ENCODE measurements around the gene PTGS2. TPM values are rescaled to one million over a fixed set of nuclear protein-coding genes. Genes with fewer than 3 reads are reported as not detected.
A peak's percentile ranks its signal among the peaks of the same experiment; 100 is the strongest.

Gene PTGS2
- total RNA-seq, 2 experiments from 2014 or later: not detected

DNA sequence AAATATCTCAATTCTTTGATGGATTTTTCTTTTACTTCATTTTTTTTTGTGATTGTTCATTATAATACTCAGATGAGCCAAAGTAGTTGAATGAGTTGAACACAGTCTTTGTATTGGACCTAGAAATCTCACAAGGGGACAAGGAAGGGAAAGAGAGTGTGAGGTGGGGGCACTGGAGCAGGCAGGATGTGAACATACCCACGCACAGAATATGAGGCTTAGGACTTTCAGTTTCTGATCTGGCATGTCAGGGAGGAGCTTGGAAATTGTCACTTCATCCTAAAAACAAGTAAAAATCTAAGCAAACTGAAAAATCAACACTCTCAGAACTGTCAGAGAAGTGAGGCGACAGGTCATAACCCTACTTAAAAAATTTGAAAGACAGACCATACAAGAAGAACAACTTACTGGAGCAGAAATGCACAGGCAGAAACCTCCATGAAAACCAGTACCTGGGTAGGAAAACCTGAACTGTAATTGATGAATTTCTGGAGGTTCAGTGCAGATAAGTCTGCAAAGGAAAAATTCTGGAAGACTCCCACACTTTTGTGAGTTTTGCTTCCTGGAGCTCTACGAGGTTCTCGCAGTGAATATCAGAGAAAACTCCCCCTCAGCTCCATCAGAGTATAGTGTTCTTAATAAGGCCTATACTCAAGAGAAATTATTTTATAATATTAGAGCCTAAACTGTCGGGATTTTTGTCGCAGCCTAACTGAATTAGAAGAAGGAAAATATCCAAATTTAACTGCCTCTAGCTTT is 3.6 kb upstream of the PTGS2 start:
- TF ChIP-seq EZH2phosphoT487 (IDR thresholded peaks at IDR 0.05; ENCODE audit: borderline replicate concordance, low read depth, low read length): no peak
- TF ChIP-seq, protein P1, sequence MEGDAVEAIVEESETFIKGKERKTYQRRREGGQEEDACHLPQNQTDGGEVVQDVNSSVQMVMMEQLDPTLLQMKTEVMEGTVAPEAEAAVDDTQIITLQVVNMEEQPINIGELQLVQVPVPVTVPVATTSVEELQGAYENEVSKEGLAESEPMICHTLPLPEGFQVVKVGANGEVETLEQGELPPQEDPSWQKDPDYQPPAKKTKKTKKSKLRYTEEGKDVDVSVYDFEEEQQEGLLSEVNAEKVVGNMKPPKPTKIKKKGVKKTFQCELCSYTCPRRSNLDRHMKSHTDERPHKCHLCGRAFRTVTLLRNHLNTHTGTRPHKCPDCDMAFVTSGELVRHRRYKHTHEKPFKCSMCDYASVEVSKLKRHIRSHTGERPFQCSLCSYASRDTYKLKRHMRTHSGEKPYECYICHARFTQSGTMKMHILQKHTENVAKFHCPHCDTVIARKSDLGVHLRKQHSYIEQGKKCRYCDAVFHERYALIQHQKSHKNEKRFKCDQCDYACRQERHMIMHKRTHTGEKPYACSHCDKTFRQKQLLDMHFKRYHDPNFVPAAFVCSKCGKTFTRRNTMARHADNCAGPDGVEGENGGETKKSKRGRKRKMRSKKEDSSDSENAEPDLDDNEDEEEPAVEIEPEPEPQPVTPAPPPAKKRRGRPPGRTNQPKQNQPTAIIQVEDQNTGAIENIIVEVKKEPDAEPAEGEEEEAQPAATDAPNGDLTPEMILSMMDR (conservative IDR thresholded peaks at IDR 0.05; ENCODE audit: low read length): no peak
- POLR2A ChIA-PET: interaction anchor here (1.4 kb wide), 1 partner anchor 9 kb away, joined by 4 read pairs; no protein-coding TSS in a partner anchor
- H3K4me1 ChIP-seq (ENCODE audit: insufficient read depth, low read length, poor library complexity, severe bottlenecking): no peaks in the 10 kb centered on the region
- CTCF ChIA-PET (ENCODE audit: unreplicated experiment): no interaction called here
- H3K9me3 ChIP-seq (ENCODE audit: low read length): no peaks in the 10 kb centered on the region
- H3K79me2 ChIP-seq (ENCODE audit: insufficient read depth, low read depth, low read length): no peaks in the 10 kb centered on the region
- no TSS peak for BruUV-seq (replicated peaks)
- no peak overlapping the region for H3K27ac ChIP-seq (ENCODE audit: low read depth, low read length, poor library complexity, severe bottlenecking)
- intact Hi-C loops (cut with micrococcal nuclease; ENCODE audit: unreplicated experiment): no loop called here
- no peak overlapping the region for H3K4me2 ChIP-seq (ENCODE audit: low read length)
- H3K9me2 ChIP-seq (ENCODE audit: insufficient read depth, low read length): no peaks in the 10 kb centered on the region
- no peak overlapping the region for H3K4me3 ChIP-seq (ENCODE audit: low read depth, low read length, poor library complexity, severe bottlenecking)
- H3K36me3 ChIP-seq (ENCODE audit: insufficient read depth, low read length): no peaks in the 10 kb centered on the region
- H4K20me1 ChIP-seq (ENCODE audit: insufficient read depth, low read length): no peaks in the 10 kb centered on the region
- no peak overlapping the region for H2AFZ ChIP-seq (ENCODE audit: low read length)
- no peak for DNase-seq (ENCODE audit: low spot score)

DNA sequence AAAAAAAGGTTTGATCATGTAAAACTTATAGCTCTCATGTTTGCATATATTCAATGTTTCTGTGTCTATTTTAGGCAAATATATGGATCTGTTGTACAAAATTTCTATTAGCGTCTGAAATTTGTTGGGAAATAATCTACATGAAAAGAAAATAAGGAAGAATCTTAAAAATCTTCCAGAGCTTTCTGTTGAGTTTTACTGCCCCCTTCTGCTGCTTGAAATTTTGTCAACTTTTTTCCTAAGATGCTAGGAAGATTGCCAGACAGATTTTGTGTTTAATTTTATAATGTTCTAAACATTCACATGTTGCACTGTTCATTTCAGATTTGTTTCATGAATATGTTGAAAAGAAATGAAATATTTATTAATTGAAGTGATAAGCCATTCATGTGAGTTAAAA is 2.5 kb upstream of the PTGS2 start:
- intact Hi-C loops (cut with micrococcal nuclease; ENCODE audit: unreplicated experiment): no loop called here
- Histone ChIP-seq H3K79me2 (ENCODE audit: insufficient read depth, low read depth, low read length) (no peaks in the 10 kb centered on the region), H3K27ac (ENCODE audit: low read depth, low read length, poor library complexity, severe bottlenecking) (no peak overlapping the region), H3K4me2 (ENCODE audit: low read length) (no peak overlapping the region), H3K9me2 (ENCODE audit: insufficient read depth, low read length) (no peaks in the 10 kb centered on the region), H3K9me3 (ENCODE audit: low read length) (no peaks in the 10 kb centered on the region), H3K4me3 (ENCODE audit: low read depth, low read length, poor library complexity, severe bottlenecking) (no peak overlapping the region), H3K36me3 (ENCODE audit: insufficient read depth, low read length) (no peaks in the 10 kb centered on the region), H3K4me1 (ENCODE audit: insufficient read depth, low read length, poor library complexity, severe bottlenecking) (no peaks in the 10 kb centered on the region), H2AFZ (ENCODE audit: low read length) (no peak overlapping the region), H4K20me1 (ENCODE audit: insufficient read depth, low read length) (no peaks in the 10 kb centered on the region)
- DNase-seq (ENCODE audit: low spot score): no peak
- BruUV-seq (replicated peaks): no TSS peak
- TF ChIP-seq, protein P1 (conservative IDR thresholded peaks at IDR 0.05; ENCODE audit: low read length): peak; percentile 29; the same call in 1 of the 2 replicates
- no peak for TF ChIP-seq EZH2phosphoT487 (IDR thresholded peaks at IDR 0.05; ENCODE audit: borderline replicate concordance, low read depth, low read length)
- CTCF ChIA-PET (ENCODE audit: unreplicated experiment): no interaction called here
- POLR2A ChIA-PET: interaction anchor here (1.4 kb wide), 1 partner anchor 8 kb away, joined by 4 read pairs; no protein-coding TSS in a partner anchor

DNA sequence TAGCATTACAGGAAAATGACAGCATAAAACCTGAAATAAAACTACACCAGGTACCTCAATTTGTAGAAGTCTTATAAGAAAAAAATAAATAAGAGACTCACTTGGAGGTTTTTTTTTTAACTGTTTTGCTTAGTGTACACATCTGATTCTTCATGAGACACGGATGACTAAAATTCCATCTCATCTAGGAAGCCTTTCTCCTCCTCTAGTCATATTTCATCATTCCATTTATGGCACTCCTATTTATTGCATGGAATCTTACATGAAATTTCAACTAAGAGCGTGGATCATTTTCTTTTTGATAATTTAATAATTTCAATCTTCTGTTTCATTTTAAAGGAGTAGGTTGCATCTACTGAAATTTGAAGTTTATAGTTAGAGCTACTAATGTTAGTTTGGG is 1.6 kb upstream of the PTGS2 start:
- no peak overlapping the region for H3K4me2 ChIP-seq (ENCODE audit: low read length)
- H3K4me3 ChIP-seq (ENCODE audit: low read depth, low read length, poor library complexity, severe bottlenecking): no peak overlapping the region
- BruUV-seq (replicated peaks): no TSS peak
- H3K79me2 ChIP-seq (ENCODE audit: insufficient read depth, low read depth, low read length): no peaks in the 10 kb centered on the region
- H3K4me1 ChIP-seq (ENCODE audit: insufficient read depth, low read length, poor library complexity, severe bottlenecking): no peaks in the 10 kb centered on the region
- no peaks in the 10 kb centered on the region for H3K36me3 ChIP-seq (ENCODE audit: insufficient read depth, low read length)
- no peak overlapping the region for H3K27ac ChIP-seq (ENCODE audit: low read depth, low read length, poor library complexity, severe bottlenecking)
- DNase-seq (ENCODE audit: low spot score): no peak
- POLR2A ChIA-PET: no interaction called here
- H3K9me2 ChIP-seq (ENCODE audit: insufficient read depth, low read length): no peaks in the 10 kb centered on the region
- CTCF ChIA-PET (ENCODE audit: unreplicated experiment): no interaction called here
- no peak overlapping the region for H2AFZ ChIP-seq (ENCODE audit: low read length)
- no peaks in the 10 kb centered on the region for H3K9me3 ChIP-seq (ENCODE audit: low read length)
- intact Hi-C loops (cut with micrococcal nuclease; ENCODE audit: unreplicated experiment): no loop called here
- H4K20me1 ChIP-seq (ENCODE audit: insufficient read depth, low read length): no peaks in the 10 kb centered on the region
- TF ChIP-seq EZH2phosphoT487 (IDR thresholded peaks at IDR 0.05; ENCODE audit: borderline replicate concordance, low read depth, low read length): no peak
- TF ChIP-seq, protein P1 (conservative IDR thresholded peaks at IDR 0.05; ENCODE audit: low read length): no peak
